Stimulated activated naive CD8-positive, alpha-beta T cell treated with anti-CD3 and anti-CD28 coated beads, Interleukin-15, amount 100 ng/mL, for 72 hours (primary cell): ENCODE results near the gene PAX8.
"Not testable (repeated sequence)": the region's sequence is repeated elsewhere in the genome, so short reads cannot be mapped to it uniquely, and the experiment has no call there.

ENCODE experiments used
- ATAC-seq: fragments of 150-1000 bp; cut with Tn5 transposase; 2 replicates; pipeline ENCODE4 v1.10.0; 2021; ENCODE audit warnings: mild to moderate bottlenecking, moderate library complexity
- DNase-seq, 2 donors: peaks; one replicate each; pipeline ENCODE4 v3.0.0; 2021 to 2022
- H3K27ac Mint-ChIP-seq, 2 donors: one replicate each; pipeline ENCODE4 v1.8.0; 2022; ENCODE audit warnings: mild to moderate bottlenecking in 2 of 2, mixed read lengths in 2 of 2, moderate library complexity in 2 of 2
- H3K27me3 Mint-ChIP-seq: one replicate; pipeline ENCODE4 v1.8.0; 2022; ENCODE audit warnings: mixed read lengths
- H3K4me1 Mint-ChIP-seq: one replicate; pipeline ENCODE4 v1.8.0; 2022; ENCODE audit warnings: mild to moderate bottlenecking, mixed read lengths
- H3K4me3 Mint-ChIP-seq, 2 donors: one replicate each; pipeline ENCODE4 v1.8.0; 2022; ENCODE audit warnings: mild to moderate bottlenecking in 2 of 2, mixed read lengths in 2 of 2, moderate library complexity in 1 of 2
- H3K9me3 Mint-ChIP-seq, 2 donors: one replicate each; pipeline ENCODE4 v1.8.0; 2022; ENCODE audit warnings: mixed read lengths in 2 of 2

The PAX8 gene

GRCh38 chr2:113238871-113239839, 39.6 kb downstream of the PAX8 start:
- no peak overlapping the region for H3K27ac Mint-ChIP-seq
- H3K9me3 Mint-ChIP-seq, result no peaks in the 10 kb centered on the region
- DNase-seq, result no peak
- no peaks in the 10 kb centered on the region for H3K27me3 Mint-ChIP-seq
- ATAC-seq, result no peak
- H3K4me1 Mint-ChIP-seq, result peaks cover 18% of the 10 kb centered on the region
- no peak overlapping the region for H3K4me3 Mint-ChIP-seq

- Mint-ChIP-seq H3K4me3 (peak overlapping the region in 1 of 2 donors; percentile 67), H3K27me3 (no peaks in the 10 kb centered on the region), H3K4me1 (peaks cover 24% of the 10 kb centered on the region), H3K9me3 (no peaks in the 10 kb centered on the region), H3K27ac (peak overlapping the region in 1 of 2 donors; percentile 71)
- ATAC-seq (no peak), DNase-seq (no peak)
These were observed 41.0 kb downstream of the PAX8 start for GRCh38 chr2:113237604-113238160.

GRCh38 chr2:113236367-113237159, 42.2 kb downstream of the PAX8 start:
- no peak for DNase-seq
- H3K27ac Mint-ChIP-seq, result peak overlapping the region in 1 of 2 donors; percentile 29
- peak; percentile 1 for ATAC-seq
- peak overlapping the region in 1 of 2 donors; percentile 67 for H3K4me3 Mint-ChIP-seq
- H3K4me1 Mint-ChIP-seq, result peaks cover 29% of the 10 kb centered on the region
- no peaks in the 10 kb centered on the region for H3K9me3 Mint-ChIP-seq
- no peaks in the 10 kb centered on the region for H3K27me3 Mint-ChIP-seq

GRCh38 chr2:113235347-113236226, 43.1 kb downstream of the PAX8 start:
- peak overlapping the region; percentile 37 to 89 for H3K4me3 Mint-ChIP-seq
- DNase-seq (peak in 1 of 2 donors; percentile 77), ATAC-seq (peak; percentile 90)
- peak overlapping the region in 1 of 2 donors; percentile 99 for H3K27ac Mint-ChIP-seq
- peaks cover 26% of the 10 kb centered on the region for H3K4me1 Mint-ChIP-seq
- not testable (repeated sequence) for H3K9me3 Mint-ChIP-seq, H3K27me3 Mint-ChIP-seq

- ATAC-seq, result peak; percentile 49
These were observed 43.9 kb downstream of the PAX8 start for GRCh38 chr2:113234721-113235346.

GRCh38 chr2:113233593-113234550, 44.8 kb downstream of the PAX8 start:
- DNase-seq (no peak), ATAC-seq (peak; percentile 33)
- H3K27me3 Mint-ChIP-seq, result no peaks in the 10 kb centered on the region
- peaks cover 34% of the 10 kb centered on the region for H3K4me1 Mint-ChIP-seq
- H3K27ac Mint-ChIP-seq, result no peak overlapping the region
- no peak overlapping the region for H3K4me3 Mint-ChIP-seq
- no peaks in the 10 kb centered on the region for H3K9me3 Mint-ChIP-seq

More at GRCh38 chr2:113234721-113235346, 43.9 kb downstream of the PAX8 start:
- H3K27me3 Mint-ChIP-seq, result no peaks in the 10 kb centered on the region
- peak overlapping the region in 1 of 2 donors; percentile 99 for H3K27ac Mint-ChIP-seq
- H3K4me1 Mint-ChIP-seq, result peaks cover 28% of the 10 kb centered on the region
- peak overlapping the region in 1 of 2 donors; percentile 89 for H3K4me3 Mint-ChIP-seq
- no peak for DNase-seq
- H3K9me3 Mint-ChIP-seq, result no peaks in the 10 kb centered on the region

- H3K27ac Mint-ChIP-seq, result no peak overlapping the region
- H3K27me3 Mint-ChIP-seq, result no peaks in the 10 kb centered on the region
- DNase-seq (no peak), ATAC-seq (no peak)
- no peaks in the 10 kb centered on the region for H3K9me3 Mint-ChIP-seq
- no peak overlapping the region for H3K4me3 Mint-ChIP-seq
- peaks cover 34% of the 10 kb centered on the region for H3K4me1 Mint-ChIP-seq
These were observed 46.0 kb downstream of the PAX8 start for GRCh38 chr2:113232740-113233139.

- no peak overlapping the region for H3K27ac Mint-ChIP-seq
- H3K27me3 Mint-ChIP-seq, result no peaks in the 10 kb centered on the region
- no peak overlapping the region for H3K4me3 Mint-ChIP-seq
- H3K9me3 Mint-ChIP-seq, result no peaks in the 10 kb centered on the region
- ATAC-seq (no peak), DNase-seq (no peak)
- peaks cover 34% of the 10 kb centered on the region for H3K4me1 Mint-ChIP-seq
These were observed 46.6 kb downstream of the PAX8 start for GRCh38 chr2:113232123-113232522.

GRCh38 chr2:113231064-113231463, 47.7 kb downstream of the PAX8 start:
- no peak for DNase-seq
- no peaks in the 10 kb centered on the region for H3K27me3 Mint-ChIP-seq
- H3K4me1 Mint-ChIP-seq, result peaks cover 34% of the 10 kb centered on the region
- H3K9me3 Mint-ChIP-seq, result no peaks in the 10 kb centered on the region
- H3K27ac Mint-ChIP-seq, result no peak overlapping the region
- no peak for ATAC-seq
- H3K4me3 Mint-ChIP-seq, result peak overlapping the region in 1 of 2 donors; percentile 53

- H3K9me3 Mint-ChIP-seq, result no peaks in the 10 kb centered on the region
- no peak for ATAC-seq
These were observed 48.2 kb downstream of the PAX8 start for GRCh38 chr2:113230531-113230930.

GRCh38 chr2:113229795-113230194, 48.9 kb downstream of the PAX8 start:
- ATAC-seq (no peak), DNase-seq (no peak)
- H3K27ac Mint-ChIP-seq, result peak overlapping the region in 1 of 2 donors; percentile 90
- H3K27me3 Mint-ChIP-seq, result no peaks in the 10 kb centered on the region
- peaks cover 34% of the 10 kb centered on the region for H3K4me1 Mint-ChIP-seq
- H3K4me3 Mint-ChIP-seq, result no peak overlapping the region
- H3K9me3 Mint-ChIP-seq, result no peaks in the 10 kb centered on the region

More at GRCh38 chr2:113230531-113230930, 48.2 kb downstream of the PAX8 start:
- peak overlapping the region; percentile 36 to 53 for H3K4me3 Mint-ChIP-seq
- H3K27me3 Mint-ChIP-seq, result no peaks in the 10 kb centered on the region
- peak overlapping the region; percentile 10 to 88 for H3K27ac Mint-ChIP-seq
- no peak for DNase-seq
- peaks cover 34% of the 10 kb centered on the region for H3K4me1 Mint-ChIP-seq

GRCh38 chr2:113228991-113229716, 49.6 kb downstream of the PAX8 start:
- no peak for ATAC-seq
- H3K4me1 Mint-ChIP-seq, result peaks cover 32% of the 10 kb centered on the region
- no peak overlapping the region for H3K4me3 Mint-ChIP-seq
- H3K9me3 Mint-ChIP-seq, result no peaks in the 10 kb centered on the region
- H3K27ac Mint-ChIP-seq, result peak overlapping the region in 1 of 2 donors; percentile 90
- no peaks in the 10 kb centered on the region for H3K27me3 Mint-ChIP-seq
- DNase-seq, result no peak

- Mint-ChIP-seq H3K4me1 (peaks cover 26% of the 10 kb centered on the region), H3K27me3 (no peaks in the 10 kb centered on the region), H3K4me3 (no peak overlapping the region), H3K27ac (peak overlapping the region in 1 of 2 donors; percentile 64), H3K9me3 (no peaks in the 10 kb centered on the region)
- ATAC-seq (no peak), DNase-seq (no peak)
These were observed 50.4 kb downstream of the PAX8 start for GRCh38 chr2:113228351-113228750.
